ENCODE measurements around the gene DHRS4L2.
A peak's percentile ranks its signal among the peaks of the same experiment; 100 is the strongest.
"Not testable (repeated sequence)": the region's sequence is repeated elsewhere in the genome, so short reads cannot be mapped to it uniquely, and the experiment has no call there.

DHRS4L2 gene

DNA sequence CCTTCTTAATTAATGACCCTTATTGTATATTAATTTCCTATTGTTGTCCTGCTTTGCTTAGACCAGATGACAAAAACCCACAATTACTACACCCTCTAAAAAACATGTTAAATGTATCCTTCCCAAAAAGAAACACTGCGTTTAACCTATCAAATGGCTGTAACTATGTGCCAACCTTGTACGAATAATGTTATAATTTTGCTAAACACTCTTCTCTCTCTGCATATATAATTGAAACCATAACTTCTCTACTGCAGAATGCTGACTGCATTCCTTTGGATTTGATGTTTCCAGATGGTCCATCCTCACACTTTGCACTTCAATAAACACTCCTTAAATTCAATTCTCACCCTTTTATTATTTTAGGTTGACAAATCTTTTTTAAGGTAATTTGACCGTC lies 31.8 kb downstream of the DHRS4L2 start:
- DNase-seq: not testable (repeated sequence)

DNA sequence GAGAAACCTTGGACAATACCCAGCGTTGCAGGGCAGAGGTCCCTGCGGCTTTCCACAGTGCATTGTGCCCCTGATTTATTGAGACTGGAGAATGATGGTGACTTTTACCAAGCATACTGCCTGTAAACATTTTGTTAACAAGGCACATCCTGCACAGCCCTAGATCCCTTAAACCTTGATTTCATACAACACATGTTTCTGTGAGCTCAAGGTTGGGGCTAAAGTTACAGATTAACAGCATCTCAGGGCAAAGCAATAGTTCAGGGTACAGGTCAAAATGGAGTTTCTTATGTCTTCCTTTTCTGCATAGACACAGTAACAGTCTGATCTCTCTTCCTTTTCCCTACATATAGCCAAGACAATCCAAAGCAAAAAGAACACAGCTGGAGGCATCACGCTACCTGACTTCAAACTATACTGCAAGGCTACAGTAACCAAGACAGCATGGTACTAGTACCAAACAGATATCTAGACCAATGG lies 36.2 kb downstream of the DHRS4L2 start:
- not testable (repeated sequence) for DNase-seq

DNA sequence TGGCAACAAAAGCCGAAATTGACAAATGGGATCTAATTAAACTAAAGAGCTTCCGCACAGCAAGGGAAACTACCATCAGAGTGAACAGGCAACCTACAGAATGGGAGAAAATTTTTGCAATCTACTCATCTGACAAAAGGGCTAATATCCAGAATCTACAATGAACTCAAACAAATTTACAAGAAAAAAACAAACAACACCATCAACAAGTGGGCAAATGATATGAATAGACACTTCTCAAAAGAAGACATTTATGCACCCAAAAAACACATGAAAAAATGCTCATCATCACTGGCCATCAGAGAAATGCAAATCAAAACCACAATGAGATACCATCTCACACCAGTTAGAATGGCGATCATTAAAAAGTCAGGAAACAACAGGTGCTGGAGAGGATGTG lies 41.0 kb downstream of the DHRS4L2 start:
- not testable (repeated sequence) for DNase-seq

DNA sequence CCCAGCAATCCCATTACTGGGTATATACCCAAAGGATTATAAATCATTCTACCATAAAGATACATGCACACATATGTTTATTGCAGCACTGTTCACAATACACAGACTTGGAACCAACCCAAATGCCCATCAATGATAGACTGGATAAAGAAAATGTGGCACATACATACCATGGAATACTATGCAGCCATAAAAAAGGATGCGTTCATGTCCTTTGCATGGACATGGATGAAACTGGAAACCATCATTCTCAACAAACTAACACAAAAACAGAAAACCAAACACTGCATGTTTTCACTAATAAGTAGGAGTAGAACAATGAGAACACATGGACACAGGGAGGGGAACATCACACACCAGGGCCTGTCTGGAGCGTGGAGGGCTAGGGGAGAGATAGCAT lies 42.6 kb downstream of the DHRS4L2 start:
- not testable (repeated sequence) for DNase-seq

DNA sequence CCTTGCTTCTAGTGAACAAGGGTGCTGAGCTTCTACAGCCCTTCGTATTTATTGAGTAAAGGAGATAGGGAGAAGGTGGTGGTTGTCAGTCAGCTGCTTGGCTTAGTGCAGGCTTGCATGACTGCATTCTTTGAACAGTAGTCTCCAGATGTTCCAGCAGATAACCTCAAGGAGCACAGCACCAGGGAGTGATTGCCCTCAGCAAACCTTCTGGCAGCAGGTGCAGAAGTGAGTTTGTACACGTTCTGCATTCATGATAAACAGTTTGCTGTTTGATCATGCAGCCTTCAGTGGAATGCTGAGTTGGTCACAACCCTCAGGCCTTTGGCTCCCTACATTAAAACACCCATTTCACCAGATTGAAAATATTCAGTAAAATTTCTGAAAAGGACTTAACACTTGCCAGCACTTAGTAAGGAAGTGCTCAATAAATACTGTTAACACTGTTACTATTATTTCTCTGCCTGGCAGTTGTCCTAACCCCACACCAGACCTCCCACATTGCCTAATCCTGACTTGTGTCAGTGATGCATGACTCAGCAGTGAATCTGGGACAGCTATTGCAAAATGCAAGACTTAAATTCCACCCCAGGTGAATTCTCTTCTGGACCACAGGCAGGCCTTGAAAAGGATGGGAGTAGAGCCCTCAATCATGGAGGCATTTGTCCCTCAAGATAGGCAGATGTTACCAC lies 44.1 kb downstream of the DHRS4L2 start:
- peak; percentile 80 for DNase-seq

DNA sequence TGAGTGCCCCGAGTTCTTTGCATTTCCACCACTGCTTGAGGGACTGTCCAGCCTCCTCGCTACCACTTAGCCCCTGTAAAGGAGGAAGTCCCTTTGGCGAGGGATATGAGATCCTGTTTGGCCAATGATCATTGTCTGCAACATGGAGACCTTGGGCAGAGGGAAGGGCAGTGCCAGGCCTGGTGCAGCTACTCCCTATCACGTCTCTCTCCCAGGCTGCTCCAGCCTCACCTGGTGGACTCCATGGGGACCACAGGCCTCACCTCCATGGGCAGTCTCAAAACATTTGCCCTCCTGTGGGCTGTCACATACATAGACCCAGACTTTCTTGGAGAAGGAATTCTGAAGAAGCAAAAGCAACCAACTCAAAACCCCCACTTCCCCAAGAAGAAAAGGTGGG lies 47.0 kb downstream of the DHRS4L2 start:
- DNase-seq: not testable (repeated sequence)

DNA sequence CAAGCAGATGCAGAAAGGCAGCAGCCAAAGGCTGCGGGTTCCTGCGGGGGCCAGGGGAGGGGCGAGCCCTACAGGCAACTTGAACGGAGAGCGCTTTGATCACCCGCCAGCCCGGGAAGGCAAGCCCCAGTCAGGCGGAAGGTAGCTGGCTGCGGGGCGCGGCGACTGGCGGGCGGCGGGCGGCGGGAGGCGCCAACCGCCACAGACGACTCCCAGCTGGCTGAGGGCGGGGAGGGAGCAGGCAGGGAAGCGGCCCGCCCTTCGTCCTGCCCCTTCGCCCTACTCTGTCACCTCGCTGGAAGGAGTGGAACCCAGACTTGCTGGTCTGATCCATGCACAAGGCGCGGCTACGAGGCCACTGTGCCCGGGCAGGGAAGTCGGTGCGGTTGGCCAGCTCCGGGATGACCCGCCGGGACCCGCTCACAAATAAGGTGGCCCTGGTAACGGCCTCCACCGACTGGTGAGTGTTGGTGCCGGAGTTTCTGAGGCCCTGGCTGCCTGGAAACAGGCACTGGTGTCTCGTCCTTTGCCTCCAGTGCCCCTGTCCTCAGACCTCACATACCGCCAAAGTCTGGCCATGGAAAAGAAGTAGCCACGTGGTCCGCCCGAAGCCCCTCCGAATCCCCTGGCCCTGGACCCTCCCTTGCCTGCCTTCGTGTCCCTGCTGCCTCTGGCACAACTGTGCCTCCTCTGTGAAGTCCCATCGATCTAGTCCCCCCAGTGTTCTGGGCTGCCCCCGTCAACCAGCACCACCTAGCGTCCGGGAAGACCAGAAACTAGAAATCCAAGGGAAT lies 47.6 kb downstream of the DHRS4L2 start:
- peak; percentile 66 for DNase-seq

DNA sequence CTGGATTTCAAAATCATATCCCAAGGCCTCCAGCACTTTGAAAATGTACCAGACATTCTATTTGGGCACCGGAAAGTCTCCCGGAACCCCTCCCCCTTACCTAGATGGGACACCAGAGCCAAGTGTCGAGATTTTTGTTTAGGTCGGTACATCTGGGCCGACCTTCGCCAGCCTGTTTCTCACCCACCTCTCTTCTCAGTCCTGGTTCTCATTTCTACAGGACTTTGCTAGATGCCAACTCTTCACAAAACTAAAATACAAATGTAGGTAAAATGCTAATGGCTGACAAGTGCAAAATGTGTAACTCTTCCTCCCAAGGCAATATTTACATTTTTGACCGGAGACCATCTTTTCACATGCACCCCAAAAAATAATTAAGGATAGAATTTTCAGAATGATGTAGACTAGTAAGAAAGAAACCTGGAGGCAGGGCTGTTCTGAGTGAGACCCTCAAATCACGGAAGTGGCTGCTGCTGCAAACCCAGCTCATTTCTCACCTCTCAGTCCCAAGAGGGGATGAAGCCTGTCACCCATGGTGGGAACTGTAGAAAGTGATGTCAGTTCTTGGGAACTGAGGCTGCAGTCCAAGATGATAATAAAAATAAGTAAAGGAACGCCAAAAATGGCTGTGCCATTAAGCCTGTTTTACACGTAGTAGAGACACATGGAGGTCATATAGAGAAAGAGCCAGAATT lies 48.4 kb downstream of the DHRS4L2 start:
- not testable (repeated sequence) for DNase-seq

DNA sequence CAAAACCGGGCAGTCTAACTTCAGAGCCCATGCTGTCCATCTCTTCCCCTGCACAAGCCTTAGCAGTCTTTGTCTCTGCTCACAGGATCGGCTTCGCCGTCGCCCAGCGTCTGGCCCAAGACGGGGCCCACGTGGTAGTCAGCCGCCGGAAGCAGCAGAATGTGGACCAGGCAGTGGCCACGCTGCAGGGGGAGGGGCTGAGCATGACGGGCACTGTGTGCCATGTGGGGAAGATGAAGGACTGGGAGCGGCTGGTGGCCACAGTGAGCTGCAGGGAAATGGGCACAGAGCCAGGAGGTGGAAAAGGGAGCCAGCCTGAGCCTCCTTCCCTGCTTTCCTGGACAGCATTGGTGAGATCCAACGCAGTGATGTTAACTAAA lies 48.9 kb downstream of the DHRS4L2 start:
- no peak for DNase-seq

DNA sequence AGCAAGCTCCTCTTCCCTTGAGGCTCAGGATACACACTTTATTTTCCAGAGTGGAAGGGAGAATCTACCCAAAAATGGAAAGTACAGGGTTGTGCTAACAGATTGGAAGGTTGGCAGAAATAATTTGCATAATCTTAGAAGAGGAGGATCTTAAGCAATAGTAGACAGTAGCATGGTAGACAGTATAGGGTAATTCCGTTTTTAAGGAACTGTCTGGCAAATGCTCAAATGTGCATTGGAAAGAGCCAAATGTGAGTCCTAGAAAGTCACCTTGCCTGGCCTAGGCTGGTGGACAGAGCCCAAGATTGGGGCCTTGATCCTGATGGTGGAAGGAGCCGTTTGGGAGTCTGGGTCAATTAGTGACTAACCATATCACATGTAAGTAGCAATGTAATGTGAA lies 50.0 kb downstream of the DHRS4L2 start:
- DNase-seq: no peak

DNA sequence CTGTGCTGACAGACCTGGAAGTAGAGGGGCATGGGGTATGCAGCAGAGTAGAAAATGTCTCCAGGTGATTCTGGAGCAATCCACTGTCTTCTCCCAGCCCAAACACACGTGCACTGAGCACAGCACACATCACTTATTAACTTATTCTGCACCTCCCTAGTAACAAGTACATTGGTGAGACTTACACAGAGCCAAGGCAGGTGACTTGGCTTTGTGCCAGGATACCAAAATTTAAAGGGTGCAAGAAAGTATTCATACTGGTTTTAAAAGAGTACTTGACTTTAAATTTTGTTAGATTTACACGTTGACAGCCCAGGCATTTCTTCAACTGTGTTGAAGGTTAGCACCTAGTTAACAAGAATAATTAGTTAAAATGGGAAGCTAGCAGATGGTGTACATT lies 52.0 kb downstream of the DHRS4L2 start:
- no peak for DNase-seq

DNA sequence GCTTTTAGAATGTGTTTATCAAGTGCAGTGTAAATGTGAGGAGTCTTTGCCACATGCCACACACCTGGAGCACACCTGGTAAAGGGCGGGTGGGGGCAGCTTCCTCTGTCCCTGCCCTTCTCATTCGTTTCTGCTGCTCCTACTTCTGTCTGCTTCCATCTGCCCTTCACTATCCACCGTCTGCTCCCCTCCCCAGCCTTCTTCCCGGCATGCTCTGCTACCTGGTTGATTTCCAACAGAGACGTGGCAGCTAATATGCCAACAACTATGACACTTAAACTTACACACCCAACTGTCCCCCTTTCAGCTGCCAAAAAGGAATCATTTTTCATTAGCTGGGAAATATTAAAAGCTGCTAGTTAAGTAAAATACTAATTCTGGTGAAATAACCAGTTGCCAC lies 54.0 kb downstream of the DHRS4L2 start:
- no peak for DNase-seq

DNA sequence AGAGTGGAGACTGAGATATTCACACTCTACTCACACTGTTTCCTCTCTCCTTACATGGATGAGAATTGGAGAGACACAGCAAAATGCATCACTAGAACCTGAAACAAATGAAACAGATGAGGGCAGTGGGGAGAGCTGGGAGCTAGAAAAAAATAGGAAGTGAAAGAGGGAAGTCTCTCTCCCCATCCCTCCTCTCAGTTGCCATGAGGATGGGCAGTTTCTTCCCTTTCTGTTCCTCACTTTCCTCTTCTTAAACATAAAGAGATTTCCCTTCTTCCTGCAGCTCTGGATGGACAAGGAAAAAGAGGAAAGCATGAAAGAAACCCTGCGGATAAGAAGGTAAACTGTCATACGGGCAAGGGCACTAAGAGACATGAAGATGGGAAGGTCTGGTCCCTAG lies 60.3 kb downstream of the DHRS4L2 start:
- DNase-seq: not testable (repeated sequence)

DNA sequence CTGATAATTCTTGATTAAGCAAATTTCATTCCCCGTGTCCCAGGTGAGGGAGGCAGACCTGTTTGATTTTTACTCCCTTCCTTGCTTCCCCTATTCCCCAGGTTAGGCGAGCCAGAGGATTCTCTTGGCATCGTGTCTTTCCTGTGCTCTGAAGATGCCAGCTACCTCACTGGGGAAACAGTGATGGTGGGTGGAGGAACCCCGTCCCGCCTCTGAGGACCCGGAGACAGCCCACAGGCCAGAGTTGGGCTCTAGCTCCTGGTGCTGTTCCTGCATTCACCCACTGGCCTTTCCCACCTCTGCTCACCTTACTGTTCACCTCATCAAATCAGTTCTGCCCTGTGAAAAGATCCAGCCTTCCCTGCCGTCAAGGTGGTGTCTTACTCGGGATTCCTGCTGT lies 62.0 kb downstream of the DHRS4L2 start:
- not testable (repeated sequence) for DNase-seq

DNA sequence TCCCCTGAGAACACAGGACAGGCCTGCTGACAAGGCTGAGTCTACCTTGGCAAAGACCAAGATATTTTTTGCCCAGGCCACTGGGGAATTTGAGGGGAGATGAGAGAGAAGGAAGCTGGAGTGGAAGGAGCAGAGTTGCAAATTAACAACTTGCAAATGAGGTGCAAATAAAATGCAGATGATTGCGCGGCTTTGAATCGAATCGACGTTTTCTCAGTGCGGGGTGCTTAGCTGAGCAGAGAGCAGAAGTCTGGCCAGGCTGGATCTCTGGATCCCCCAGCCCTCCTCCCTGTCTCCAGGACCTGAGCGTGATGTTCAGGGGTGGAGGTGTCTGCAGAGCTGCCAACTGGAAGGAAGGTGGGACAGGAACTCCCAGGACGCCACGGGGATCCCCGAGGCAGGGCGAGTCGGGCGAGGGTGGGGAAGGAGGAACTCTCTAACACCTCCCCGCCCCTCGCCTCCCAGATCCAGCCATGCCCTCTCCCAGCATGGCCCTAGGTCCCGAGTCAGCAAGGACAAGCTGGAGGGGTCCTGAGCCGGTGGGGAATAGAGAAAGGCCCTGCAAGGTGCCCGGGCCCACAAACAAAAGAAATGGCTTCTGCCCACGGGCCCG lies 62.6 kb downstream of the DHRS4L2 start:
- no peak for DNase-seq

DNA sequence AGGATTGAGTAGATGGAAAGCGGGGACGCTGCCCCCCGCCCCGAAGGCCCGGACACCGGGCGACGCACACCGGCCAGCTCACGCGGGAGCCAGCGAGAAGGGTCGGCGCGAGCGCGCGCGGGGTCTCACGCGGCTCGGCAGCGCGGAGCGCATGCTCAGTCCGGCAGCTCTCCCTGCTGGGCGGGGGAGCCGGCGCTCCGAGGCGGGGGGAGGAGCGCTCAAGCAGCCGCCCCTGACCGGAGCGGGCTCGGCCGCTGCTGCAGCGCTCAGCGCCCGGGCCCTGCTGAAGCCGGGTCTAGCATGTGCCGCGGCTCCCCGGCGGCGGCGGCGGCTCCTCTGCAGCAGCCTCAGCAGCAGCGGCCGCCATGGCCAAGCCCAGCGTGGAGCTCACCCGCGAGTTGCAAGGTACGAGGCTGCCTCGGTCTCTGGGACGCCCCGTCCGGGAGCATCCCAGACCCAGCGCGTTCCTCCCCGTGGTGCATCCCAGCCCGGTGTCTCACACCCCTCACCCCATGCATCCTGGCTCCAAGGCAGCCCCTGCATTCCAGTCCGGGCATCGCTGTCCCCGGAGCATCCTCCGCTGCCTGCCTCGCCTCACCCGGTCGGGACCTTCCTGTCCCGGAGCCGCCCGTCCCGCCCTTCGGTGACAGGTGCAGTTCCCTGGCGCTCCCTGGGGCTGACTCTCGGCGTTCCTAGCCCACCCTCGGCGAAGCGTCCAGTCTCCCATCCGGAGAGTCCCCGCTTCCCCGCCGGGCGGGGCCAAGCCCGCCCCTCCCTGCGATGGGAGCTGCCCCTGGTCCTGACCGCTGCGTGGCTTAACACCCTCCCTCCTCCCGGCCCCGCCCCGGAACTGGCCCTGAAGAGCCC lies 63.3 kb downstream of the DHRS4L2 start, which contains the start of gene CARMIL3:
Gene CARMIL3, plus strand, starts transcription at position 221 of the 867 bp plus-strand sequence. Its CDS starts 145 bp downstream, at position 366.
- DNase-seq: peak; percentile 31

DNA sequence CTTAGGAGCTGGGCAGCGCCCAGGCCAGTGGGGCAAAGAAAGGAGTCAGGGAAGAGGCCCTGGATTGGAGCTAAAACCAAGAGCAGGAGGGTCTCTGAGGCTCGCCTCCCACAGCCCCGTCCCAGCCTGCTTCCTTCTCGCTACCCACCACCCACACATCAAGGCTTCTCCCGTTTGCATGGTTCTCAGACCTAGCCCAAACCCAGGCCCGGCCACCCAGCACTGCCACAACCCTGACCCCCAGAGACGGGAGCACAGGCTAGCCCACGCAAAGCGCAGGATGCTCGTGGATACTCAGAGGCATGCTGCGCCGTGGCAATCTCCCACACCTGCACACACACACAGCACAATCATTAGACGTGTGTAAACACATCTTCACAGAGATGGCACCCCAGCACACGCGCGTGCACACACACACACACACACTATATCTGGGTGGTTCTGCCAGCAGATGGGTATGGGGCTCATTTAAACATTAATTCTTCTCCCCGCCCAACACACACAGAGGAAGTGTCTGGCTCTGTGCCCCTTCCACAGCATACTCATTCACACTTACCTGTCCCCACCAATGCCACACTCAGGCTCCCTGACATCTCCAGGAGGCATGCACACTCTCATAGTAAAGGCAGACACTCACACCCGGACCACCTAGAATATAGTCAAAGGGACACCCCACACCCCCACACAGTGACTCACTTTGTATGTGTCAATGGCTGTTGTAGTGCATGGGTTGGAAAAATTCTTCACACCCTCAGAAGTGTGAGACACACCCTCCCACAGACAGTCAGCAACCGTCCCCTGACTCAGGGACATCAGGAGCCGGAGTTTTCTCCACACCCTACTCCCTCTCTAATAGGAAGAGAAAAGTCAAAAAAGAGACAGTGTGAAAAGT lies 64.2 kb downstream of the DHRS4L2 start:
- no peak for DNase-seq

DNA sequence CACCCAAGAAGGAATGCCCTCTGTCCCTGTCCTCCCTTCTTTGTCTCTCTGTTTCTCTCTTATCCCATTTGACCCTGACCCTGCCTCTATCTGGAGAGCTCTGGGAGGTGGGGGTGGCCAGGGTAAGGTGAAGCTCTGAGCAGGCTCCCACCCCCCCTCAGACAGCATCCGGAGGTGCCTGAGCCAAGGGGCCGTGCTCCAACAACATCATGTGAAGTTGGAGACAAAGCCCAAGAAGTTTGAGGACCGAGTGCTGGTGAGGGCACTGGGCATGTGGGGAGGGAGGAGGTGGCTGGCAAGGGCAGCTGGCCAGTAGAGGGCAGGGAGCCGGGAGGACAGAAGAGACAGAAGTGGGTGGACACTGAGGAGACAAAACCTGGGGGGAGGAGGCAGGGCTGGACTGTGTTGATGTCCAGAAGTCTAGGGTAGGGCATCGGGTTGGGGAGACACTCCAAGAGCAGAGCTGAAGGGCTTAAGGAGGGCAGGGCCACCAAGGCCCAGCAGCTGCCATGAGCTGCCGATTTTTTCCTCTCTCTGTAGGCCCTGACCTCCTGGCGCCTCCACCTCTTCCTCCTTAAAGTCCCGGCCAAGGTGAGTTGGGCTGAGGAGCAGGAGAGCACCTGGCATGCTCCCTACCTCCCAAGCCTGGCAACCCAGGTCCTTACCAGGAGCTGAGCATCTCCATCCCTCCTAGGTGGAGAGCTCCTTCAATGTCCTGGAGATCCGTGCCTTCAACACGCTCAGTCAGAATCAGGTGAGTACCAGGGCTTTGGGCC lies 65.0 kb downstream of the DHRS4L2 start:
- DNase-seq: no peak

DNA sequence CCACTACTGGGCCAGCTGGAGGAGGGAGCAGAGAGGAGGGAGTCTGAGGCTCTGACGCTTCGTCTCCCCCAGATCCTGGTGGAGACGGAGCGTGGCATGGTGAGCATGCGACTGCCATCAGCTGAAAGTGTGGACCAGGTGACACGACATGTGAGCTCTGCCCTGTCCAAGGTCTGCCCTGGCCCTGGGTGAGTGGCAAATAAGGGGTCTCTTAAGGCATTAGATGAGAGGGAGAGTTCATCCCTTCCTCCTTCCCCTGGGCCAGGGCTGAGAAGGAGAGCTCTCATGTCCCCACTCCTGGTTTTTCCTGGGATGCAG lies 65.6 kb downstream of the DHRS4L2 start:
- DNase-seq: no peak

DNA sequence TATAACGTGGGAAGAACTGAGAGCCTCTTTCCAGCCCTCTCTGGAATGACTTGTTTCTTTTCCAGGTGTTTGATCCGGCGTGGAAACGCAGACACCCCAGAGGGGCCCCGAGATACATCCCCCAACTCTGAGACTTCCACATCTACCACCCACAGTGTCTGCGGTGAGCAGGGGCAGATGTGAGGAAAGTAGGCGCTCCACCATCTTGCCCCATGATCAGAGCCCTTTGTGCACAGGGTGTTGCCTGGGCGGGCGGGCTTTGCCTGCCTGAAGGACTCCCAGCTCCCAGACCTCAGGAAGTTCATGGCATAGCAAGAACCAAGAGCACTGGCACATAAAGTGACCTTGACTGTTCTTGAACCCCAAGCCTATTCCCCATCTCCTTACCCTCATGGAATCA lies 65.9 kb downstream of the DHRS4L2 start:
- DNase-seq: no peak
